Epithelial cell of prostate (primary cell): ENCODE data around the gene MBTPS1.

Experiments
- DNase-seq: peaks from one replicate; pipeline ENCODE4 v3.0.0-alpha.2; 2011; ENCODE audit warnings: low read depth, low spot score
- H3K27ac ChIP-seq: fragments of 450-650 bp; 2 replicates; pipeline ENCODE4 v1.5.1; 2017; ENCODE audit warnings: mild to moderate bottlenecking

Gene MBTPS1

DNA sequence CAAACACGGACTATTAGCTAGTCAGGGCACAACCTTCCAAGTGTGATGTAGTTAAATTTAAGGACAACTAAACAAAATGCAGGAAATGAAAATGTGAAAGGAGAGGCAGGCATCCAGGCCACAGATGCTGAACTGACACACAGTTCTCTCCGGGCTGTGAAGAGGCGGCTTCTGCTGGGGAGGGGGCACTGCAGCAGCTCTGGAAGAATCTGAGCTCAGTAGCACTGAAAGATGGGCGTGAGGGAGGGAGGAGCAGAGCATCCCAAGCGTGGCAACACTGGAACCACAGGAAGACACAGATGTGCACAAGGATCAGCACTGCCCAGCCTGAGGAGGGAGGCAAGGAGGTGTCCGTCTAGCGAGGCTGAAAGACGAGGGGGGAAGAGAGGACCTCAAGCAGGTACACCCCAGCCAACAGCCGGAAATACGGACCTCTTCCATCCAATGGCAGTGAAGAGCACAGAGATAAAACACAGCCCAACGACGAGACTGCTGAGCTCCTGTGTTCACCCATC, 11.4 kb downstream of the MBTPS1 start:
- DNase-seq, result no peak
- H3K27ac ChIP-seq, result no peak overlapping the region

- no peak for DNase-seq
- no peak overlapping the region for H3K27ac ChIP-seq
Observed at GRCh38 chr16:84104231-84104630, 12.5 kb downstream of the MBTPS1 start.

- DNase-seq, result no peak
- H3K27ac ChIP-seq, result no peak overlapping the region
Observed at GRCh38 chr16:84103678-84104077, 13.1 kb downstream of the MBTPS1 start.

- no peak overlapping the region for H3K27ac ChIP-seq
- DNase-seq, result no peak
Observed at GRCh38 chr16:84098939-84099338, 17.8 kb downstream of the MBTPS1 start.

- H3K27ac ChIP-seq, result no peak overlapping the region
- DNase-seq, result no peak
Observed at GRCh38 chr16:84096447-84097005, 20.2 kb downstream of the MBTPS1 start.

DNA sequence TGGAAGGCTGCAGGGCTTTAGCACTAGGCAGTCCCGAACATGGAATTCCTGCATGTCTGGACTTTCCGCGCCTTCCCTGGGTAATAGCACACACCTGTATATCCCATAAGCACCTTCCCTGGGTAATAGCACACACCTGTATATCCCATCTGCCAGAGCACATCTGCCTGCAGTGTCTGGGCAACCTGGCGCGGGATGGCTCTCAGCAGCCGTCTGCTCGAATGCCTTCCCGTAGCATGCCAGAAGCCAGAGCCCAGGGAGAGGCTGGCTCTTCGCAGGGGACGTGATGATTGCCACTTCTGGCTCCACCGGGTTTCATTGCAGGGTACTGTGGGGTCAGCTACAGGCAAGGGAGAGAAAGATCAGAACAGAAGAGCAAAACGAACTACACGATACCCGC, 21.3 kb downstream of the MBTPS1 start:
- H3K27ac ChIP-seq, result no peak overlapping the region
- no peak for DNase-seq

DNA sequence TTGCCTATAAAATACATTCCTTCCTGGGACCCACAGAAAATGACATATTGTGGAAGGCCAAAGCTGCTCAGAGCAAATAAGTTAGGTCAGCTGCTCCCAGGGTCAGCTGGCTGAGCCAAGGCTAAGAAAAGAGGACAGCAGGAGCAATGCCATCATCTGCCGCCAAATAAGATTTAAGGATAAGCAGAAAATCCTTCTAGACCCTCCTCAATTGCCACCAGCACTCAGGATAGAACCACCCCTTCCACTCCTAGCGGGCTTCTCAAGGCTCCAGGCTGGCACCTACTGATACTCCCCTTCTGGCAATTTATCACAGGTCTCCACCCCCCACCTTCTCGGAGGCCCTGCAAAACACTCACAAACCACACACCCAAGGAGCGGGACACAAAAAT, 22.9 kb downstream of the MBTPS1 start:
- H3K27ac ChIP-seq, result no peak overlapping the region
- no peak for DNase-seq

GRCh38 chr16:84093120-84093878, 23.4 kb downstream of the MBTPS1 start:
- H3K27ac ChIP-seq, result no peak overlapping the region

DNA sequence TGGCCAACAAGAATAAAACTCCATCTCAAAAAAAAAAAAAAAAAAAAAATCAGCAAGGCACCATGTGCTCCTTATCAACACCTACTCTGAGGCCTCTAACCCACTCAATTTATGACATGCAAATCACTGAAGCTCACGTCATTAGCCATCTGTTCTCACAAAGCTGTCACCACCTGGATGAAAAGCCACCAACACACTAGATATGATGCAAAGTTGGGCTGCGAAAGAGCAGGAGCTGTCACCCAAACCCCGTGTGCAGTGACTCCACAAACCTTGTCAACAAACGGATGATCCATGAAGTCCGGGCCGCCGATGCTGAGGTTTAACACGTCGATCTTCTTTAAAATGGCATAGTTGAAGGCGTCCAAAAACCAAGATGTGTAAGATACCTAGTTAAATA, 25.3 kb downstream of the MBTPS1 start:
- no peak for DNase-seq
- no peak overlapping the region for H3K27ac ChIP-seq

More at GRCh38 chr16:84093120-84093878, 23.4 kb downstream of the MBTPS1 start:
- no peak for DNase-seq

DNA sequence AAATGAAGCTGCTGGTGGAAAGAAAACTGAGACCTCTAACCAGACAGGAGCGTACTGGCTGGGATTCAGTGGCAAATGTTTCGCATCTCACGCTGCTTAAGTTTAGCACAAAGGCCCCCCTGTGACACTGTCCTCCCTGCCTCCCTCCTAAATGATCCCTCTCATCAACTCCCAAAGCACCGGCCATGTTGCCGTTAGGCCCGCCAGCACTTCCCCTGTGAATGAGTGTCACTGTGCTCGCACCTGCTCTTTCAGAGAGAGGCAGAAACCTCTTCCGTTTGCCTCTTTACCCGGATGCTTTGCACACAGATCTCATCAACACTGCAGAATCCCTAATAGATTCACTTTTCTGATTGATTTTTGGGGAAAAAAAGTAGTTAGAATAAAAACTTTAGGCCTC, 26.5 kb downstream of the MBTPS1 start:
- no peak overlapping the region for H3K27ac ChIP-seq
- no peak for DNase-seq

DNA sequence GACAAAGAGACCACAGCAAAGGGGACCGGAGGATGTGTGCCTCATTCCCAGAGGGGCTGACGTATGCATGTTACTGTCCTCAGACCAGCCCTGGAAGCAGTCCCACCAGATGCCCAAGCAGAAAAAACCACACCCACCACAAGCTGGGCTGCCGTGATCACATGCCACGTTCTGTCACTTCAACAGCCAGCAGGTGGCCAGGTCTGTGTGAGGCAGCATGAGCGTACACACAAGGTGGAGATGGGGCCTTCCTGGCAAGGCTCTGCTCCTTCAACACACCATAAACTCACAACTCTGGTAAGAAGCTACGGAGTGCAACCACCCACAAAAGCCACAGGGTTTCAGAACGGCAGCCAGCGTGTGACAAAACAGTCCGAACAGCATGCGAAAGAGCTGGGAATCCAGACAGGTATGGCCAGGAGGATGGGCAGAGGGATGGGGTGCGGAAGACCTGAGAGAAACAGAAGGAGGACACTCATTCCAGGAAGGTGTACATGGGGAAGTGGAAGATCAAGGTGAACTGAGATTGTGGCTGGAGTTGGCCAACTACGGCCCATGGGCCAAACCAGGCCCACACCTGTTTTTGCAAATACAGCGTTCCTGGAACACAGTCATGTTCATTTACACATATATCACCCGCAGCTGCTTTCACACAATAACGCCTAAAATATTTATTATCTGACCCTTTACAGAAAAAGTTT, 27.9 kb downstream of the MBTPS1 start:
- no peak overlapping the region for H3K27ac ChIP-seq
- DNase-seq, result no peak

DNA sequence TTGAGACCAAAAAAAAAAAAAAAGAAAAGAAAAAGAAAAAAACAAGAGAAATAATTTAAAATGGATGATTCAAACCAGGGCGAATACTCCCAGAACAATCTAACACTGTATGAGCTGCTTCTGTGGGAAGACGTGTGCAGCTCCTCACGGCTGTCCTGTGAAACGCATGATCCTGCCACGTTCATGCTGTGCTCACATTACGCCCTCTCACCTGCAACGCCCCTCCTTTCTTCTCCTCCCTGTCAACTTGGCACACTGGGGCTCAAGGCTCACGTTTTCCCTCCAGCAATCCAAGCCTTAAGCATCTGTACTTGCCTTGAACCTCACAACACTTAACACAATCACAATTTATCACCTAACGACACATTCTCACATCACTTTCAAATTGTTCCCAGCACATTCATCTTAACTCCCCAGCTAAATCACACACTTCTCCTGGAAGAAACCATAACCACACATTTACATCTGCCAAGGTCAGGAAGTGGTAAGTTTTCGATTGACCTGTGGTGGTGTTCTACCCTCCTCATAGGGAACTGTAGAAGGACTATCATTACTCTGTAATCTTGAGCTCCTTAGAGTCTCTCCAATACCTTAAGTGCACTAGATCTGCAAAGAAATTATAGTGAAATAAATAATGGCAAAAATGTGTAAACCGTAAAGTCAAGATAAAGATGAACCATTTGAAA, 29.1 kb downstream of the MBTPS1 start:
- no peak for DNase-seq
- no peak overlapping the region for H3K27ac ChIP-seq

DNA sequence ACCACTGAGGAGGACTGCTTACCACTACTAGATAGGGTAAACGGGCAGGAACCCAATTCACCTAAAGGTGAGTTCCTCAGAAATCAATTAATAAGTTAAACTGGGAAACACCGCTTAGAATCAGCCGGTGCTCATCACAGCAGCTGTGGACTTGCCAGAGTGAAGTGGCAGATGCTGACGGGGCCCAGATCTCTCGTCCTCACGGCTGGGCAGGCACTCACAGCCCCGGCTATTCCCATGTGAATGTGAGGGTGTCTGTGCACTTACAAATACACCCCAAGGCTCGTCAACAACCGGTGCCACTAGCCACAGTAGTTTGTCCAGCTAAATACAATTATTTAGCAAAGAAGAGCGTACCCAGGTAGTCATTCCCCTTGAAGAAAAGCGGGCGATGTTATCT, 29.7 kb downstream of the MBTPS1 start:
- no peak for DNase-seq
- no peak overlapping the region for H3K27ac ChIP-seq

DNA sequence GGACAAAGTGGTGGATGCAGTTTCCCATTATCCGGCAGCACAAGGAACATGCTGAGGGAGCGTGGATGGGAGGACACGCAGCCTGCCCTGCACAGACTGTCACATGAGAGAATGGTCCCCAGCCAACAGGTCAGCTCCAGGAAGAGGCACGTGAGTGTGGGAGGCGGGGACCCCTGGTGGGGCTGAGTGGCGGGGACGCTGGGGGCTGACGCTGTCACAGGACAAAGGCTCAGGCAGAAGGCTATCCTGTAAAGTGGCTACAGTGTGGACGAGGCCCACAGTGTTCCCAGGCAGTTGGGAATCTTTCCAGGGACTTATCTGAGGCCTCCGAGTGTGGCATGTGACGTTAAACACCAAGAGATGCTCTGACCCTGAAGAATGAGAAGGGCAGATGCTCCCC, 30.4 kb downstream of the MBTPS1 start:
- H3K27ac ChIP-seq, result no peak overlapping the region
- DNase-seq, result no peak

- no peak overlapping the region for H3K27ac ChIP-seq
- no peak for DNase-seq
Observed at GRCh38 chr16:84085773-84086172, 31.0 kb downstream of the MBTPS1 start.

DNA sequence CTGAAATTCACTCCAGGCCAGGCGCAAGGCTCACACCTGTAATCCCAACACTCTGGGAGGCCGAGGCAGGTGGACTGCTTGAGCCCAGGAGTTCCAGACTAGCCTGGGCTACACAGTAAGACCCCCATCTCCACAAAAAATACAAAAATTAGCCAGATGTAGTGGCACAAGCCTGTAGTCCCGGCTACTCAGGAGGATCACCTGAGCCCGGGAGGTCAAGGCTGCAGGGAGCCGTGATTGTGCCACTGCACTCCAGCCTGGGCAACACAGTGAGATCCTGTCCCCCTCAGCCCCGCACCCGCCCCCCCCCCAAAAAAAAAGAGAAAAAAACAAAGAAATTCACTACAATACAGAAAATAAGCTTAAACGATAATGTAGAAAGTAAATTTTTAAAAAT, 31.5 kb downstream of the MBTPS1 start:
- DNase-seq, result no peak

GRCh38 chr16:84084570-84085270, 32.0 kb downstream of the MBTPS1 start:
- DNase-seq, result peak; percentile 34
- H3K27ac ChIP-seq, result no peak overlapping the region

More for the DNA sequence above, 31.5 kb downstream of the MBTPS1 start:
- H3K27ac ChIP-seq, result no peak overlapping the region

GRCh38 chr16:84082835-84083569, 33.7 kb downstream of the MBTPS1 start:
- no peak for DNase-seq
- no peak overlapping the region for H3K27ac ChIP-seq

DNA sequence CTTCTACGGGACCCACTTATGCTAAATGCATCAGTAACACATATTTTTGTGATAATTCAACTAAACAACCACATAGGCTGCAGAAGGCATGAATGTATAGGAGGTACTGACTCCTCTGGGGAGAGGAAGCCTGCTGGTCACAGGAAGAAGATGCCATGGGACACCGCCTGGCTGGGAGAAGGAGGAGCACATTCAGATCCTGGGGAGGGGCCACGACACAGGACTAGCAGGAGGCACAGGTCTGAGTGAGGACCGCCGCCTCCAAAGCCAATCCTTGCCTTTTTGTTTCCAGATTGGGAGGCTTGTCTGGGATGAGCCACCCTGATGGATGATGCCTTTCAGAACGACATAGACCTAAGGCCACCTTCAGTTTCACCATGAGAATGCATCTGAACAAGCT, 34.6 kb downstream of the MBTPS1 start:
- no peak overlapping the region for H3K27ac ChIP-seq
- no peak for DNase-seq
